ENCODE data around the gene KCNQ5.

DNA sequence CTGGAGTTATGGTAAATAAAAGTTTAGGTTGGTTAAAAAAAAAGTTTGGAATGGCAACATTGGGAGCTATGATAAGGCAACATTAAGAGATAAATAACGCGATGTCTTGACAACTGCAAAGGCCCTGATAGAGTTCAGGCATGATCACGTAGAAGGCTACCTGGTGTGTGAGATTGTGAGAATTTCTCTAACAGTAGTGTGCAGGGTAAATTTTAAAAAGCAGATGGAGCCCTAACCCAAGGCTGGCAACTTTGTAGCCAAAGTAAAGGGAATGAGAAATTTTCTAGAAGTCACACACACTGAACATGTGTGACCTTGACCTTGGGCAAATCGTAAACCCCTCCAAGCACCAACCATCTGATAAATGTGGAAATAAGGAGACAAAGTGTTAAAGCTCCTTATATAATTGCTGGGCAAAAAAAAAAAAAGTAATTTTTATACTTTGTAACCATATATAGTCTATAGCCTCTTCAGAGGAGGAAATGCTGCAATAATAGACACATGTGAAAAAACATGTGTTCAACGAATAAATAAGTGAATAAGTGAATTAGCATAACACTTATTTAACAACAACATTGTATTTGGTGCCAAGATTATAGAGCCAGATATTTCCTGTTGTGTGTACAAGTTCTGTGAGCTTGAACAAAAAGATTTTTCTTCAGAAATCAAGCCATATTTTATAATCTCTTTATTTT is 18.2 kb downstream of the KCNQ5 start:
- TF ChIP-seq, protein P1, sequence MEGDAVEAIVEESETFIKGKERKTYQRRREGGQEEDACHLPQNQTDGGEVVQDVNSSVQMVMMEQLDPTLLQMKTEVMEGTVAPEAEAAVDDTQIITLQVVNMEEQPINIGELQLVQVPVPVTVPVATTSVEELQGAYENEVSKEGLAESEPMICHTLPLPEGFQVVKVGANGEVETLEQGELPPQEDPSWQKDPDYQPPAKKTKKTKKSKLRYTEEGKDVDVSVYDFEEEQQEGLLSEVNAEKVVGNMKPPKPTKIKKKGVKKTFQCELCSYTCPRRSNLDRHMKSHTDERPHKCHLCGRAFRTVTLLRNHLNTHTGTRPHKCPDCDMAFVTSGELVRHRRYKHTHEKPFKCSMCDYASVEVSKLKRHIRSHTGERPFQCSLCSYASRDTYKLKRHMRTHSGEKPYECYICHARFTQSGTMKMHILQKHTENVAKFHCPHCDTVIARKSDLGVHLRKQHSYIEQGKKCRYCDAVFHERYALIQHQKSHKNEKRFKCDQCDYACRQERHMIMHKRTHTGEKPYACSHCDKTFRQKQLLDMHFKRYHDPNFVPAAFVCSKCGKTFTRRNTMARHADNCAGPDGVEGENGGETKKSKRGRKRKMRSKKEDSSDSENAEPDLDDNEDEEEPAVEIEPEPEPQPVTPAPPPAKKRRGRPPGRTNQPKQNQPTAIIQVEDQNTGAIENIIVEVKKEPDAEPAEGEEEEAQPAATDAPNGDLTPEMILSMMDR (IDR thresholded peaks at IDR 0.05), result no peak
- TF ChIP-seq POLR2A (IDR thresholded peaks at IDR 0.05), result no peak
- TF ChIP-seq EP300 (IDR thresholded peaks at IDR 0.05), result no peak
